WERI-Rb-1 (cell line): Measurements from ENCODE around the gene FIBCD1.

ENCODE experiments used
- DNase-seq: peaks from one replicate; pipeline ENCODE4 v3.0.0-alpha.2; 2020
- H3K27ac ChIP-seq: fragments of 250-450 bp; sonication (Bioruptor Pico); 2 replicates; pipeline ENCODE4 v1.5.1; 2020; ENCODE audit warnings: mild to moderate bottlenecking, moderate library complexity
- H3K27me3 ChIP-seq: fragments of 250-450 bp; sonication (Bioruptor Pico); 2 replicates; pipeline ENCODE4 v1.5.1; 2021; ENCODE audit warnings: mild to moderate bottlenecking, low read depth, moderate library complexity; ENCODE audit not compliant: insufficient read depth, severe bottlenecking
- H3K36me3 ChIP-seq: fragments of 250-450 bp; sonication (Bioruptor Pico); 2 replicates; pipeline ENCODE4 v1.5.1; 2020; ENCODE audit warnings: mild to moderate bottlenecking, moderate library complexity
- H3K4me3 ChIP-seq: 2 replicates; pipeline ENCODE4 v1.5.1; 2011; ENCODE audit warnings: low read depth, mild to moderate bottlenecking, control low read depth, low read length
- H3K9me3 ChIP-seq: fragments of 250-450 bp; sonication (Bioruptor Pico); 2 replicates; pipeline ENCODE4 v1.5.1; 2021; ENCODE audit warnings: mild to moderate bottlenecking, moderate library complexity; ENCODE audit not compliant: severe bottlenecking
- CTCF ChIP-seq: IDR thresholded peaks from 2 replicates; pipeline ENCODE4 v1.5.1; 2011; ENCODE audit warnings: low read depth, mild to moderate bottlenecking, control low read depth, inconsistent platforms, low read length

The FIBCD1 gene

GRCh38 chr9:130938652-130939404 is at the start of gene FIBCD1:
FIBCD1 (minus strand) TSS chr9:130939247; CDS start chr9:130938607, 640 bp downstream.
- Histone ChIP-seq H3K9me3 (no peaks in the 10 kb centered on the region), H3K36me3 (no peaks in the 10 kb centered on the region; the same call in 1 of the 2 replicates), H3K27me3 (peaks cover 60% of the 10 kb centered on the region), H3K4me3 (peak within 1 kb of the TSS; percentile 67), H3K27ac (no peak within 1 kb of the TSS)
- DNase-seq, result peak; percentile 69
- TF ChIP-seq CTCF, result peak; percentile 62

- no peaks in the 10 kb centered on the region for H3K9me3 ChIP-seq
- no peaks in the 10 kb centered on the region for H3K27me3 ChIP-seq
- DNase-seq, result no peak
- TF ChIP-seq CTCF, result no peak
- no peak overlapping the region for H3K4me3 ChIP-seq
- no peaks in the 10 kb centered on the region for H3K36me3 ChIP-seq
- H3K27ac ChIP-seq, result no peak overlapping the region
Measured at GRCh38 chr9:130988400-130988747, 49.3 kb upstream of the FIBCD1 start.

GRCh38 chr9:130987738-130988399 is 48.8 kb upstream of the FIBCD1 start:
- Histone ChIP-seq H3K27me3 (no peaks in the 10 kb centered on the region), H3K36me3 (no peaks in the 10 kb centered on the region), H3K27ac (no peak overlapping the region), H3K4me3 (no peak overlapping the region), H3K9me3 (no peaks in the 10 kb centered on the region)
- no peak for DNase-seq
- TF ChIP-seq CTCF, result no peak

GRCh38 chr9:130987054-130987453 is 48.0 kb upstream of the FIBCD1 start:
- H3K36me3 ChIP-seq, result no peaks in the 10 kb centered on the region
- no peaks in the 10 kb centered on the region for H3K27me3 ChIP-seq
- no peak overlapping the region for H3K27ac ChIP-seq
- H3K4me3 ChIP-seq, result no peak overlapping the region
- DNase-seq, result no peak
- no peaks in the 10 kb centered on the region for H3K9me3 ChIP-seq
- TF ChIP-seq CTCF, result no peak

GRCh38 chr9:130986356-130986965 is 47.4 kb upstream of the FIBCD1 start:
- H3K4me3 ChIP-seq, result peak overlapping the region; percentile 17; the same call in 1 of the 2 replicates
- no peak overlapping the region for H3K27ac ChIP-seq
- no peaks in the 10 kb centered on the region for H3K27me3 ChIP-seq
- DNase-seq, result peak; percentile 81
- TF ChIP-seq CTCF, result no peak
- no peaks in the 10 kb centered on the region for H3K36me3 ChIP-seq
- H3K9me3 ChIP-seq, result no peaks in the 10 kb centered on the region
